Right ventricle myocardium superior (tissue), 1 donor: ENCODE measurements around the gene ZSWIM2. TPM values are rescaled to one million over a fixed set of nuclear protein-coding genes. Genes with fewer than 3 reads are reported as not detected.
A peak's percentile ranks its signal among the peaks of the same experiment; 100 is the strongest.
"Not testable (repeated sequence)": the region's sequence is repeated elsewhere in the genome, so short reads cannot be mapped to it uniquely, and the experiment has no call there.

Experiments
- ATAC-seq: fragments of 200-7000 bp; cut with Tn5 transposase; one replicate; pipeline ENCODE4 v1.9.1; 2020; ENCODE audit warnings: mild to moderate bottlenecking; ENCODE audit not compliant: poor library complexity
- DNase-seq: peaks from one replicate; pipeline ENCODE4 v3.0.0-alpha.2; 2020
- intact Hi-C: fragments of 100-400 bp; cut with DNase I; formaldehyde crosslinking; loops from one replicate; pipeline ENCODE4 v1.11.2; 2022
- long read RNA-seq: library from polyadenylated mRNA; unstranded; transcript quantifications from one replicate; pipeline ENCODE4 v2.0.0, GENCODE V29; 2021
- total RNA-seq: library from RNA; stranded (reverse); fragmentation: NEBNext Ultra II Directional; extraction: Animal tissue kit (Norgen Biotek cat#: 25700); gene quantifications from one replicate; pipeline ENCODE4 v1.2.1, GENCODE V29; 2021
- donor health status: DM: no; HTN: yes; CAD: no; lungs with severe emphysema.

Gene ZSWIM2
- total RNA-seq, result not detected
- long read RNA-seq, result 0 reads

- ATAC-seq (peak; percentile 83), DNase-seq (peak; percentile 72)
- intact Hi-C loops, result no loop called here
These were observed at the start of gene ZSWIM2 for GRCh38 chr2:186848873-186849578. Gene ZSWIM2 (minus strand): TSS chr2:186849170. CDS start chr2:186849130, 40 bp downstream.

GRCh38 chr2:186896220-186896619 lies 47.2 kb upstream of the ZSWIM2 start:
- intact Hi-C loops, ATAC-seq, DNase-seq: not testable (repeated sequence)

GRCh38 chr2:186895451-186895850 lies 46.5 kb upstream of the ZSWIM2 start:
- ATAC-seq, result no peak
- intact Hi-C loops, result no loop called here
- no peak for DNase-seq

- DNase-seq (no peak), ATAC-seq (no peak)
- intact Hi-C loops, result no loop called here
These were observed 45.5 kb upstream of the ZSWIM2 start for GRCh38 chr2:186894478-186894877.

GRCh38 chr2:186892821-186893220 lies 43.9 kb upstream of the ZSWIM2 start:
- no peak for ATAC-seq
- DNase-seq, result no peak
- intact Hi-C loops, result no loop called here

- intact Hi-C loops, result no loop called here
- DNase-seq, result no peak
- ATAC-seq, result no peak
These were observed 42.2 kb upstream of the ZSWIM2 start for GRCh38 chr2:186891185-186891621.

- DNase-seq (no peak), ATAC-seq (peak; percentile 42)
- intact Hi-C loops, result no loop called here
These were observed 40.3 kb upstream of the ZSWIM2 start for GRCh38 chr2:186889101-186889879.

- peak; percentile 65 for DNase-seq
- ATAC-seq, result peak; percentile 91
- intact Hi-C loops, result no loop called here
These were observed 38.4 kb upstream of the ZSWIM2 start for GRCh38 chr2:186887107-186888090.

GRCh38 chr2:186884587-186884986 lies 35.6 kb upstream of the ZSWIM2 start:
- intact Hi-C loops, result no loop called here
- ATAC-seq (no peak), DNase-seq (no peak)

- ATAC-seq, result no peak
- DNase-seq, result no peak
- intact Hi-C loops, result no loop called here
These were observed 34.7 kb upstream of the ZSWIM2 start for GRCh38 chr2:186883666-186884065.

- intact Hi-C loops, result no loop called here
- ATAC-seq, result no peak
- no peak for DNase-seq
These were observed 33.6 kb upstream of the ZSWIM2 start for GRCh38 chr2:186882511-186883071.

GRCh38 chr2:186881660-186882059 lies 32.7 kb upstream of the ZSWIM2 start:
- ATAC-seq, result no peak
- no peak for DNase-seq
- intact Hi-C loops, result no loop called here

GRCh38 chr2:186879312-186879711 lies 30.3 kb upstream of the ZSWIM2 start:
- no peak for ATAC-seq
- intact Hi-C loops, result no loop called here
- DNase-seq, result no peak

GRCh38 chr2:186874713-186875112 lies 25.7 kb upstream of the ZSWIM2 start:
- no peak for DNase-seq
- ATAC-seq, result no peak
- intact Hi-C loops, result no loop called here

GRCh38 chr2:186871881-186872280 lies 22.9 kb upstream of the ZSWIM2 start:
- ATAC-seq (no peak), DNase-seq (no peak)
- intact Hi-C loops, result no loop called here

GRCh38 chr2:186868344-186868743 lies 19.4 kb upstream of the ZSWIM2 start:
- intact Hi-C loops, result no loop called here
- DNase-seq (no peak), ATAC-seq (no peak)

- ATAC-seq (peak; percentile 71), DNase-seq (no peak)
- intact Hi-C loops, result loop anchor here (5.0 kb wide), 1 partner anchor 589 kb away; no protein-coding TSS in a partner anchor
These were observed 14.1 kb upstream of the ZSWIM2 start for GRCh38 chr2:186862869-186863709.

- DNase-seq (no peak), ATAC-seq (no peak)
- intact Hi-C loops, result no loop called here
These were observed 6.2 kb upstream of the ZSWIM2 start for GRCh38 chr2:186855216-186855615.
